HG03108 (cell line): Measurements from ENCODE around the gene WDR64.
A peak's percentile ranks its signal among the peaks of the same experiment; 100 is the strongest.

ENCODE experiments used
- ATAC-seq: cut with Tn5 transposase; IDR thresholded peaks from one replicate; pipeline ENCODE4 v1.9.1; 2021; ENCODE audit warnings: moderate library complexity; ENCODE audit not compliant: unreplicated experiment

Gene WDR64

GRCh38 chr1:241652012-241652411 lies at the start of gene WDR64:
Gene WDR64 (plus strand): TSS chr1:241652281. CDS start chr1:241652485, 204 bp downstream.
- ATAC-seq, result no peak

DNA sequence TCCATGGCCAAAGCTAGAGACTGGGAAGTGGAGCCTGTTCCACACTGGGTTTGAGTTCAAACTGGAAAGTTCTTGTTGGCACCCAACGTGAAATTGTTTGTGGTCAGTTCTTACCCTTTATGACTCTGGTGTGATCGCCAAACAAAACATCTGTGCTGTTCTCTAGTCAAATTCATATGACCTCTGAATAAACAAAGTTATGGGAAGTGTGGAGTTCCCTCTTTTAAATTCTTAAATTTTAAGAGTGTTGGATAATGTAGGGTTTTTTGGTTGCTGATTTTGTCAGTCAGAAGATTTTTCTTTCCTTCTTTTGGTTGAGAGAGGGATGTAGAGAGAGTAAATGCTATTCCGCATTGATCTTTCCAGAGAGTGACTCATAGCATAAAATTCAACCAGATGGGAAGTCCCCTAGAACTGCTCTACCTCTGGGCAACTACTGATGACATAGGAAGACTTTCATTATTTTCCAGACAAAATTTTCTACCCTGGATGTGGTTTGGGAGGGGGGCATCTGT lies 48.3 kb upstream of the WDR64 start:
- ATAC-seq, result no peak

DNA sequence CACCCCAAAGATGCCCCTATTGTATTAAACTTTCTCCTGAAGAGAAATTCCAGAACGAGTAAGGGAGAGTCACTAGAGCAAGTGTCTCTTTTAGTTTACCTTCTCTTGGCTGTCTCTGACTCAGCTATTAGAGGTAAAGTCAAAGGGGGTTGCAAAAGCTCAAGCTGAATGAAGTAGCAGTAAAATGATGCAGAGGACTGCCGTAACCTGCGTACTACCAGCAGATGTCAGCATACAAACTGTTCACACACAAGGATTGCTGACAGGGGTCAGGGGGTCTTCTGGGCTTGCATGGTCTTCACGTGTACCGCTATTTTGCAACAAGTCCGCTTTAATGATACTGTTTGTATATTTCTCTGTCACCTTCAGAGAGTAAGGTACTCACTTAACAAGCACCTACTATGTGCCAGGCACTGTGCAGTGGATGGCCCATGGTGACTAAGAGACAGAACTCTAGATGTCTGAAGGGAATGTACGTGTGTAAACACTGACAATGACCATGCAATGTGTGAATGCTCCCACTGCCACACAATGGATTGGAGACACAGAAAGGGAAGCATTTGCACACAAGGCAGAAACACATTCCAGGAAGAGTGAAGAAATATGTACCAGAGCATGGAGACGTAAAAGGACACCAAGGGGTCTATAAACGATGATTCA lies 46.8 kb upstream of the WDR64 start:
- ATAC-seq, result no peak

GRCh38 chr1:241606544-241606943 lies 45.5 kb upstream of the WDR64 start:
- no peak for ATAC-seq

GRCh38 chr1:241607497-241607896 lies 44.6 kb upstream of the WDR64 start:
- ATAC-seq, result no peak

GRCh38 chr1:241608379-241609033 lies 43.6 kb upstream of the WDR64 start:
- ATAC-seq, result no peak

DNA sequence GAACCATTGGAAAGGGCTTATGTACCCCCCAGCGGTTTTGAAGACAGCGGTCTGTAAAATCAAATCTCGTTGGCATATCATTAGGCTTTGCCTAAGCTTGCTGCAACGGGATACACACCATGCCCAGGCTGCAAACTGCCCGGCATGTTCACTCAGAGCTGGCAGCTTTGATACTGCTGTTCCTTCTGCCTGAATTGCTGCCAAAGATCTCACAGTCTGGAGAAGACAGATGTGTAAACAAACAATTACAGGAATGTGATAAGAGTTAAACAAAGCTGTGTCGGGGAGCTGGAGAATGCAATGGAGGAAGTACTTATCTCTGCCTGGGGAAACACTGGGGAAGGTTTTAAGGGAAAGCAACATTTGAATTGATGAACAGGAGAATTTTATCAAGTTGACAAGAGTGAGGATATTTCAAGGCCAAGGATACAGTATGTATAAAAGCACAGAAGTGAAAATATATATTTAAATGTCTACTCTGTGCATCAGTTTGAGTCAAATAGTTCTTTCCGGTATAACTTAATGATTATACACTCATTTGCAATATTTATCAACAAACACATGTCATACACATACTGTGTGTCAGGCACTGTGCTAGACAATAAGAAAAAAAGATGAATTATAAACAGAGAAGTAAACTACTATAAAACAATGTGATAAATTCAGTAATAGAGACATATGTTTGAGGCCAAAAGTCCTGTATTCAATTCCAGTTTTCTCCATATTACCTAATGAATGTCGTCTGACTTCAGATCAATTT lies 41.8 kb upstream of the WDR64 start:
- no peak for ATAC-seq

DNA sequence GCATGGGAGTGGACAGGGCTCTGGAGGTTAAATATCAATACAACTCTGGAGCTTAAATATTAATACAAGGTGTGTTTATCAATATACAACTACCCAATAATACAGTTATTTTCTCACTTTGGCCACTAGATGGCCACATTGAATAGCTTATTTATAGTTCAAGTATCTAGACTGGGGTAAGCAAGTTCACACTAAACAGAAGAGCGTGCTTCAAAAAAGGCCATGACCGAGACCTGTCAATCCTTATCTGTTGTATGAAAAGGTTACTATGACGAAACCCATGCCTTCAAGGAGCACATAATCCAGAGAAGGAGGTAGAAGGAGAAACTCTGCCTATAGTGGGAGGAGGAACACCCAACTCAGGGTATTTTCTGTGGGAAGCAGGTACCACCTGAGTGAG lies 41.0 kb upstream of the WDR64 start:
- peak; percentile 91 for ATAC-seq

DNA sequence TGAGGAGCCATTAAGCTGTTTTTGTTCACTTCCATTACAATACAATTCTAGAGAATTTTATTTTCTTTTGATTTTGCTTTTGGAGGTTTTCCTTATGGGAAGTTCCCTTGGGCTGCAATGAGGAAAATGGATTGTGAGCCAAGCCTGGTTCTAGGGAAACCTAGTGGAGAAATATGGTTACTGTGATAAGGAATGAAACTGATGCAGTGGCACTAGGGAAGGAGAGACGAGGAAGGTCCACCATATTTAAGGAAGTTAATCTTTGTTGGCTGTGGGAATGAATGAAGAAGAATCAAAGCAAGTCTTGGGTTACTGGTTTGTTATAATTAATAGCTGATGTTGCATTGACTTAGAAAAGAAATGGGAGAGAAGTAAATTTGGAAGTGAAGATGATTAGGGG lies 40.3 kb upstream of the WDR64 start:
- no peak for ATAC-seq

DNA sequence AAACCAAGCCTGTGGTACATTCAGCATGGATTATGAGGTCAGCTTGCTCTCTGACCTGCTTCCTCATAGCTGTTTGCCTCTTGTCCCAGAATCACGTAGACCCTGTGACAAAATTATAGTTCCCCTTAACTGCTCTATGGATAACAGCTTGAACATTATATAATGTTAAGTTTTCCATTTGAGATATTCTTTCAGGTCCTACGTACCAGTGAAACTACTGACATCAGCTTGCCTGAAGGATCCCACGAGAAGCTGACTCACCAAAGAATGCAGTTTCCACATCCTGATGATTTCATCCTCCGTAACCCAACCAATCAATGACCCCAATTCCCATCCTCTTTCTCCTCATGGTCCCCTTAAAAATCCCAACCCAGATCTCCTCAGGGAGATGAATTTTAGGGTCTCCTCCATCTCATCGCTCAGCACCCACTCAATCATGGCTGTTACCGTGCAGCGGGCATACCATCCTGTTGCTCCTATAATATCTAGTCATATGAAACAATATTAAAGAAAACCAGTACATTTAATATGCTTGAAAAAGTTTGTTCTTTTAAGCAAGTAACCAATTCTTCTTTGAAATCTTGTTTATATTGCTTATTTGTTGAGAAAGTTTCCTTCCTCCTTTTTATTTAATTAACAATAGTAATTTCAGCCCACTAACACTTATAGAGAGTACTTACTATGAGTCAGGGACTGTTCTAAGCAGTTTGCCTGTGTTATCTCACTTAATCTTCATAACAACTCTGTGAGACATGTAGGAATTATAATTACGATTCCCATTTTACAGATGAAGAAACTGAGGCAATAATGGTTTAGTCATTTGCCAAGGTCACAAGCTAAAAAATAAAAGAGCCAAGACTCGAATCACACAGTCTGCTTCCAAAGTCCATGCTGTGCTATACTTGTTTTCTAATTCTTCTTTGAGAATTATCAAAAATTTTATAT lies 39.3 kb upstream of the WDR64 start:
- ATAC-seq, result no peak

DNA sequence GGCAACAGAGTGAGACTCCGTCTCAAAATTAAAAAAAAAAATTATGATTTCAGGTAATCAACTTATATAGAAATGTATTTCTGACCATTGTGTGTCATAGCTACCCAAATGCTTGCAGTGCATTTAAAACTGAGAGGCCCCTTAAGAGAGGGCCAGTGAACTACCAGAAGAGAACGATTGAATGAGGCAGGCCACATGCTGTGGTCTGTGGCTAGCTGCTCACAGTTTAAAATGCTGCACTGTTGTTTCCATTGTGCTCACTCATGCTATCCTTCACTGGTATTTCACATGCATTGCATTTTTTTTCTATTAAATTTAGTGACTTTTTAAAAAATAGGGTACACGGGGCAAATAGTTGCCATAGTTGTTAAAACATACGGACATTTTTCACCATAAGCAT lies 37.9 kb upstream of the WDR64 start:
- no peak for ATAC-seq

- no peak for ATAC-seq
Observed at GRCh38 chr1:241614572-241614971, 37.5 kb upstream of the WDR64 start.

DNA sequence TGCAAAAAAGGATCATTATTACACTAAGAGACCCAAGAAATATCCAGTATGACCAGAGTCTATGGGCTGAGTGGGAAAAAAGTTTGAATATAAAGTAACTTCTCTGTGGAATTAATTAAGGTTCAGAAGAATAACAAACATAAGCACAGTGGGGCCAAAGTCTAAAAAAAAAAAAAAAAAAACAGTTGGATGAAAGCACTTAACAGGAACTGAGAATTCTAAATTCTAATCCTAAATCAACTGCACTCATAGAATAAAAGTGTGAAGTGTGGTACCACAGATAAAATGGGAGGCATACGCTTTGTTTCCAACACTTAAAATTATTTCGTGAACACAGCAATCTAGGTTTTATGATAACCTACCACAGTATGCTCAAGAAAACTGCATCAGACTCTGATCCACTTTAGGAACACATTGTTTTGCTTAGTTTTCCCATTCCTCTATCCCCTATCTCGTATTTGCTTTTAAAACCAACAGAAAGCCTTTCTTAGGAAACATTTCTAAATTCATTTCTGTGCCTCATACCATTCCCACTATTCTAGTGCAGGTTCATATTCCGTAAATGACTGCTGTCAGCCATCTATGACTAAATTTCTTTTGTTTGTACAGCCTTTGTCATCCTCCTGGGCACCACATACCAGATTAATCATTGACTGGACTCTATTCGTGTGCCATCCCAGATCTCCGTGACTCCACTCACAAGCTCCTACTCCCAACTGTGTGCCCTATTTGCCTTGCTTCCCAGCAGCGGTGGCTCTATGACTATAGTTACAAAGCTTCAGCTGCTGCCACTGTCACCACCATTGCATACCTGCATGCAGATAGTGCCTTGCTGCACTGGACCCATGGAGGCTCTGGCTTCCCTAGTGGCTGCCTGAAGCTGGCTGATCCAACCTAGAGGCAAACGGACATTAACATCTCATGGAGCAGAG lies 36.8 kb upstream of the WDR64 start:
- ATAC-seq, result no peak

DNA sequence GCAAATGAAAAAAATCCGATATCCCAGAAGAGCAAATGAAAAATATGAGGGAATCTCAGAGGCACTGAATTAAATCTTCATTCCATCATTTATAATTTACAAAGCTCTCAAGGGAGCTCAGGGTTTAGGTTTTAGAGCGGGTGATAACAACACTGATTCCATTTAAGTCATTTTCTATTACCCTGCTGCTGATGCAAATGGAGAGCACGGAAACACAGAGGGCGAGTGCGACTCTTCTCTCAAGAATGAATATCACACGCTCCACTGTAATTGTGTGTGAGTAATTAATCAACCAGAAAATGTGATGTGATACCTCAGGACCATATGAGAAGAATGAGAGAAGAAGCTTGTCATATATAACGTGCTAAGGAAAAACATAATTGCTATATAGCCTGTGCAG lies 34.7 kb upstream of the WDR64 start:
- no peak for ATAC-seq

- ATAC-seq, result no peak
Observed at GRCh38 chr1:241622669-241623068, 29.4 kb upstream of the WDR64 start.

DNA sequence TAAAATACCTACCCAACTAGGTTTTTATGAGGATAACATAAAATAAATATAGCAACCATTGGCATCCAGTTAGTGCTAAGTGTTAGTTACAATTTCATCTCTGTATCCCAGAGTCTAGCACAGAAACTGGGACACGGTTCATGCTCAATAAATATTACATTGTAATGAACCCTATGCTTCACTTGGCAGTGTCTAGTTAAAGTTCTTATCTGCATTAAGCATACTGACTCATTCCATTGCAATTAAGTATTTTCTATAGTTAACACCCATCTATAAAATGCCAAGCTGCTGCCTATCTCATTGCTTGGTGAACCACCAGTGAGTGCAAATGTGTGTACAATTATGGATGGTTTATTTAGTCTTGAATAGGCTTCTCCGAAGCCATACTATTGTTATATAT lies 27.1 kb upstream of the WDR64 start:
- no peak for ATAC-seq

GRCh38 chr1:241627453-241628259 lies 24.4 kb upstream of the WDR64 start:
- ATAC-seq, result peak; percentile 79

- no peak for ATAC-seq
Observed at GRCh38 chr1:241630005-241630404, 22.1 kb upstream of the WDR64 start.

GRCh38 chr1:241630476-241630875 lies 21.6 kb upstream of the WDR64 start:
- ATAC-seq, result no peak
